Hepatocyte (in vitro differentiated cells): Measurements from ENCODE around the gene FMNL2.

Source experiments
- CTCF ChIP-seq: fragments of 200-600 bp; sonication (generic); IDR thresholded peaks from 2 replicates; pipeline ENCODE4 v1.5.1; 2016; ENCODE audit warnings: antibody characterized with exemption, mild to moderate bottlenecking; ENCODE audit not compliant: poor library complexity
- EZH2 ChIP-seq: fragments of 200-600 bp; sonication (generic); IDR thresholded peaks from 2 replicates; pipeline ENCODE4 v1.6.1; 2016; ENCODE audit warnings: antibody characterized with exemption, mild to moderate bottlenecking, borderline replicate concordance

- TF ChIP-seq CTCF (no peak), EZH2 (no peak)
Measured at GRCh38 chr2:152520759-152521158, 185.8 kb downstream of the FMNL2 start.
